ENCODE results near the gene DNAAF1.
A peak's percentile ranks its signal among the peaks of the same experiment; 100 is the strongest.

Gene DNAAF1

GRCh38 chr16:84124257-84125073, 20.6 kb upstream of the DNAAF1 start:
- no peak overlapping the region for H3K4me2 ChIP-seq (ENCODE audit: low read length)
- no peaks in the 10 kb centered on the region for H3K9me3 ChIP-seq (ENCODE audit: control insufficient read depth, insufficient read depth, low read length)
- no peaks in the 10 kb centered on the region for H4K20me1 ChIP-seq (ENCODE audit: control insufficient read depth, insufficient read depth, low read depth, low read length)
- H3K36me3 ChIP-seq (ENCODE audit: control insufficient read depth, low read length): peaks cover 8% of the 10 kb centered on the region
- no peaks in the 10 kb centered on the region for H3K9me2 ChIP-seq (replicated peaks; ENCODE audit: control insufficient read depth, low read length)
- no peaks in the 10 kb centered on the region for H3K79me2 ChIP-seq (ENCODE audit: control insufficient read depth, low read length)
- H3K4me1 ChIP-seq (ENCODE audit: control insufficient read depth, low read length): no peaks in the 10 kb centered on the region
- no peak for TF ChIP-seq CTCF (IDR thresholded peaks at IDR 0.05; ENCODE audit: low read depth, low read length, poor library complexity, severe bottlenecking)
- no peak for TF ChIP-seq EZH2phosphoT487 (IDR thresholded peaks at IDR 0.05; ENCODE audit: borderline replicate concordance, low read length)
- no peaks in the 10 kb centered on the region for H3K27me3 ChIP-seq (ENCODE audit: control insufficient read depth, low read length)
- H3F3A ChIP-seq (ENCODE audit: control insufficient read depth, insufficient read depth): peaks cover 3% of the 10 kb centered on the region; the same call in 1 of the 2 replicates
- H3K27ac ChIP-seq (ENCODE audit: low read depth, low read length): no peak overlapping the region
- H3K4me3 ChIP-seq (ENCODE audit: low read length): no peak overlapping the region

GRCh38 chr16:84131117-84131516, 14.0 kb upstream of the DNAAF1 start:
- H3K4me2 ChIP-seq (ENCODE audit: low read length): no peak overlapping the region
- H3K79me2 ChIP-seq (ENCODE audit: control insufficient read depth, low read length): peaks cover 6% of the 10 kb centered on the region
- TF ChIP-seq CTCF (IDR thresholded peaks at IDR 0.05; ENCODE audit: low read depth, low read length, poor library complexity, severe bottlenecking): no peak
- TF ChIP-seq EZH2phosphoT487 (IDR thresholded peaks at IDR 0.05; ENCODE audit: borderline replicate concordance, low read length): no peak

GRCh38 chr16:84132527-84133285, 12.4 kb upstream of the DNAAF1 start:
- Histone ChIP-seq H3K36me3 (ENCODE audit: control insufficient read depth, low read length) (peaks cover 15% of the 10 kb centered on the region; the same call in 1 of the 2 replicates), H3K4me3 (ENCODE audit: low read length) (peak overlapping the region; percentile 42), H3K9me2 (replicated peaks; ENCODE audit: control insufficient read depth, low read length) (no peaks in the 10 kb centered on the region), H3K4me1 (ENCODE audit: control insufficient read depth, low read length) (peaks cover 15% of the 10 kb centered on the region), H3F3A (ENCODE audit: control insufficient read depth, insufficient read depth) (no peaks in the 10 kb centered on the region), H3K27ac (ENCODE audit: low read depth, low read length) (peak overlapping the region; percentile 34; the same call in 1 of the 2 replicates), H4K20me1 (ENCODE audit: control insufficient read depth, insufficient read depth, low read depth, low read length) (no peaks in the 10 kb centered on the region), H3K27me3 (ENCODE audit: control insufficient read depth, low read length) (no peaks in the 10 kb centered on the region), H3K4me2 (ENCODE audit: low read length) (peak overlapping the region; percentile 46), H3K79me2 (ENCODE audit: control insufficient read depth, low read length) (peaks cover 19% of the 10 kb centered on the region), H3K9me3 (ENCODE audit: control insufficient read depth, insufficient read depth, low read length) (no peaks in the 10 kb centered on the region)
- TF ChIP-seq CTCF (IDR thresholded peaks at IDR 0.05; ENCODE audit: low read depth, low read length, poor library complexity, severe bottlenecking) (no peak), EZH2phosphoT487 (IDR thresholded peaks at IDR 0.05; ENCODE audit: borderline replicate concordance, low read length) (no peak)

More at GRCh38 chr16:84131117-84131516, 14.0 kb upstream of the DNAAF1 start:
- H3K4me3 ChIP-seq (ENCODE audit: low read length): no peak overlapping the region
- H3F3A ChIP-seq (ENCODE audit: control insufficient read depth, insufficient read depth): peaks cover 3% of the 10 kb centered on the region; the same call in 1 of the 2 replicates
- no peaks in the 10 kb centered on the region for H3K27me3 ChIP-seq (ENCODE audit: control insufficient read depth, low read length)
- H3K4me1 ChIP-seq (ENCODE audit: control insufficient read depth, low read length): peaks cover 15% of the 10 kb centered on the region
- no peaks in the 10 kb centered on the region for H3K9me2 ChIP-seq (replicated peaks; ENCODE audit: control insufficient read depth, low read length)
- no peak overlapping the region for H3K27ac ChIP-seq (ENCODE audit: low read depth, low read length)
- H3K36me3 ChIP-seq (ENCODE audit: control insufficient read depth, low read length): peaks cover 15% of the 10 kb centered on the region; the same call in 1 of the 2 replicates
- H3K9me3 ChIP-seq (ENCODE audit: control insufficient read depth, insufficient read depth, low read length): no peaks in the 10 kb centered on the region
- H4K20me1 ChIP-seq (ENCODE audit: control insufficient read depth, insufficient read depth, low read depth, low read length): no peaks in the 10 kb centered on the region
